GM12892 (cell line): Measurements from ENCODE around the gene TSSK2.

ENCODE experiments used
- POLR2A ChIP-seq: IDR thresholded peaks from 2 replicates; pipeline ENCODE4 v1.6.1; 2011; ENCODE audit warnings: low read depth, low read length, control low read depth
- POLR2AphosphoS5 ChIP-seq: IDR thresholded peaks from 2 replicates; pipeline ENCODE4 v1.6.1; 2011; ENCODE audit warnings: low read depth, low read length, control low read depth

GRCh38 chr22:19177164-19178064, 46.3 kb downstream of the TSSK2 start:
- TF ChIP-seq POLR2A (no peak), POLR2AphosphoS5 (no peak)
